ENCODE results near the gene TGFBR3L.

- TF ChIP-seq, protein P1, sequence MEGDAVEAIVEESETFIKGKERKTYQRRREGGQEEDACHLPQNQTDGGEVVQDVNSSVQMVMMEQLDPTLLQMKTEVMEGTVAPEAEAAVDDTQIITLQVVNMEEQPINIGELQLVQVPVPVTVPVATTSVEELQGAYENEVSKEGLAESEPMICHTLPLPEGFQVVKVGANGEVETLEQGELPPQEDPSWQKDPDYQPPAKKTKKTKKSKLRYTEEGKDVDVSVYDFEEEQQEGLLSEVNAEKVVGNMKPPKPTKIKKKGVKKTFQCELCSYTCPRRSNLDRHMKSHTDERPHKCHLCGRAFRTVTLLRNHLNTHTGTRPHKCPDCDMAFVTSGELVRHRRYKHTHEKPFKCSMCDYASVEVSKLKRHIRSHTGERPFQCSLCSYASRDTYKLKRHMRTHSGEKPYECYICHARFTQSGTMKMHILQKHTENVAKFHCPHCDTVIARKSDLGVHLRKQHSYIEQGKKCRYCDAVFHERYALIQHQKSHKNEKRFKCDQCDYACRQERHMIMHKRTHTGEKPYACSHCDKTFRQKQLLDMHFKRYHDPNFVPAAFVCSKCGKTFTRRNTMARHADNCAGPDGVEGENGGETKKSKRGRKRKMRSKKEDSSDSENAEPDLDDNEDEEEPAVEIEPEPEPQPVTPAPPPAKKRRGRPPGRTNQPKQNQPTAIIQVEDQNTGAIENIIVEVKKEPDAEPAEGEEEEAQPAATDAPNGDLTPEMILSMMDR (IDR thresholded peaks at IDR 0.05) = no peak
- no peak for TF ChIP-seq POLR2A (IDR thresholded peaks at IDR 0.05)
These were observed 4.2 kb downstream of the TGFBR3L start for GRCh38 chr19:7918615-7919421.
